GM23338 (cell line): ENCODE results near the gene PRPH. TPM values are rescaled to one million over a fixed set of nuclear protein-coding genes. Genes with fewer than 3 reads are reported as not detected.

ENCODE experiments used
- ATAC-seq: fragments of 200-7000 bp; cut with Tn5 transposase; 3 replicates; pipeline ENCODE4 v1.9.1; 2020
- DNase-seq: peaks from one replicate; pipeline ENCODE4 v3.0.0-alpha.2; 2015; ENCODE audit warnings: low spot score
- H2AFZ ChIP-seq: fragments of 200-600 bp; sonication (generic); 2 replicates; pipeline ENCODE4 v1.8.0; 2016; ENCODE audit warnings: antibody characterized with exemption, mild to moderate bottlenecking, moderate library complexity
- H3F3A ChIP-seq: fragments of 200-600 bp; sonication (generic); replicated peaks from 2 replicates; pipeline ENCODE4 v1.8.0; 2017; ENCODE audit warnings: antibody characterized with exemption, mixed run types, low read depth
- H3K27ac ChIP-seq: fragments of 200-600 bp; sonication (generic); 2 replicates; pipeline ENCODE4 v1.6.1; 2016; ENCODE audit warnings: low read depth
- H3K27me3 ChIP-seq: fragments of 200-600 bp; sonication (generic); 2 replicates; pipeline ENCODE4 v1.8.0; 2016; ENCODE audit warnings: mild to moderate bottlenecking, mixed run types, moderate library complexity; ENCODE audit not compliant: insufficient read depth
- H3K36me3 ChIP-seq: fragments of 200-600 bp; sonication (generic); 2 replicates; pipeline ENCODE4 v1.8.0; 2016; ENCODE audit warnings: mild to moderate bottlenecking; ENCODE audit not compliant: insufficient read depth
- H3K4me1 ChIP-seq: fragments of 200-600 bp; sonication (generic); 2 replicates; pipeline ENCODE4 v1.8.0; 2016; ENCODE audit warnings: mild to moderate bottlenecking, moderate library complexity; ENCODE audit not compliant: insufficient read depth
- H3K4me2 ChIP-seq: fragments of 200-600 bp; sonication (generic); 2 replicates; pipeline ENCODE4 v1.7.1; 2017; ENCODE audit warnings: mixed run types
- H3K4me3 ChIP-seq: fragments of 200-600 bp; sonication (generic); 2 replicates; pipeline ENCODE4 v1.6.1; 2016; ENCODE audit warnings: mixed run types
- H3K79me2 ChIP-seq: fragments of 200-600 bp; sonication (generic); replicated peaks from 2 replicates; pipeline ENCODE4 v1.8.0; 2017; ENCODE audit warnings: mild to moderate bottlenecking; ENCODE audit not compliant: insufficient read depth
- H3K9me2 ChIP-seq: fragments of 200-600 bp; sonication (generic); 2 replicates; pipeline ENCODE4 v1.8.0; 2017; ENCODE audit not compliant: insufficient read depth
- H4K20me1 ChIP-seq: fragments of 200-600 bp; sonication (generic); replicated peaks from 2 replicates; pipeline ENCODE4 v1.8.0; 2017; ENCODE audit warnings: mild to moderate bottlenecking; ENCODE audit not compliant: insufficient read depth
- H3K27ac Mint-ChIP-seq: 2 replicates; pipeline ENCODE4 v1.8.0; 2020; ENCODE audit warnings: inconsistent platforms, mild to moderate bottlenecking, moderate library complexity, mixed read lengths
- H3K27me3 Mint-ChIP-seq: 3 replicates; pipeline ENCODE4 v1.8.0; 2022; ENCODE audit warnings: low read depth, mild to moderate bottlenecking, moderate library complexity, mixed read lengths, inconsistent platforms; ENCODE audit not compliant: insufficient read depth, poor library complexity
- H3K36me3 Mint-ChIP-seq: 3 replicates; pipeline ENCODE4 v1.8.0; 2021; ENCODE audit warnings: low read depth, mild to moderate bottlenecking, inconsistent platforms, moderate library complexity, mixed read lengths
- H3K4me1 Mint-ChIP-seq: 3 replicates; pipeline ENCODE4 v1.8.0; 2020; ENCODE audit warnings: mild to moderate bottlenecking, inconsistent platforms, mixed read lengths
- H3K4me3 Mint-ChIP-seq: 3 replicates; pipeline ENCODE4 v1.8.0; 2021; ENCODE audit warnings: moderate library complexity, mild to moderate bottlenecking, inconsistent platforms, mixed read lengths
- H3K9me3 Mint-ChIP-seq: 3 replicates; pipeline ENCODE4 v1.8.0; 2020; ENCODE audit warnings: moderate library complexity, mild to moderate bottlenecking, inconsistent platforms, mixed read lengths
- CTCF ChIP-seq, 2 experiments: fragments of 200-600 bp in 1 of 2; sonication (generic) in 1 of 2; conservative IDR thresholded peaks; 2 replicates each; pipeline versions ENCODE4 v1.5.1 to v1.6.1; 2016 to 2017; ENCODE audit warnings: antibody characterized with exemption in 2 of 2, low read depth in 2 of 2, mild to moderate bottlenecking in 2 of 2, moderate library complexity in 1 of 2
- ETS1 ChIP-seq: IDR thresholded peaks from 2 replicates; pipeline ENCODE4 v1.6.1; 2016; ENCODE audit warnings: antibody characterized with exemption
- EZH2 ChIP-seq: fragments of 200-600 bp; sonication (generic); IDR thresholded peaks from one replicate; pipeline ENCODE4 v1.8.0; 2017; ENCODE audit warnings: antibody characterized with exemption, mild to moderate bottlenecking, low read depth; ENCODE audit not compliant: unreplicated experiment
- EZH2phosphoT487 ChIP-seq: fragments of 200-600 bp; sonication (generic); IDR thresholded peaks from one replicate; pipeline ENCODE4 v1.8.1; 2018; ENCODE audit warnings: antibody characterized with exemption; ENCODE audit not compliant: unreplicated experiment
- NANOG ChIP-seq: IDR thresholded peaks from 2 replicates; pipeline ENCODE4 v1.6.1; 2016; ENCODE audit warnings: antibody characterized with exemption, borderline replicate concordance
- POLR2AphosphoS5 ChIP-seq: IDR thresholded peaks from 2 replicates; pipeline ENCODE4 v1.6.1; 2016; ENCODE audit warnings: antibody characterized with exemption, low read depth
- REST ChIP-seq: IDR thresholded peaks from one replicate; pipeline ENCODE4 v1.6.1; 2018; ENCODE audit warnings: antibody characterized with exemption; ENCODE audit not compliant: unreplicated experiment
- STAT1 ChIP-seq: IDR thresholded peaks from one replicate; pipeline ENCODE4 v1.6.1; 2016; ENCODE audit warnings: antibody characterized with exemption; ENCODE audit not compliant: unreplicated experiment
- ZNF114 ChIP-seq: fragments of 250-450 bp; sonication (Bioruptor Pico); IDR thresholded peaks from 2 replicates; pipeline ENCODE4 v1.5.0; 2020; ENCODE audit warnings: mild to moderate bottlenecking, moderate library complexity
- ZNF331 ChIP-seq: fragments of 250-450 bp; sonication (Bioruptor Pico); IDR thresholded peaks from 2 replicates; pipeline ENCODE4 v1.5.0; 2020; ENCODE audit warnings: low read depth, mild to moderate bottlenecking, moderate library complexity
- ZNF462 ChIP-seq: fragments of 250-450 bp; sonication (Bioruptor Pico); IDR thresholded peaks from 2 replicates; pipeline ENCODE4 v1.5.0; 2020; ENCODE audit warnings: mild to moderate bottlenecking, moderate library complexity
- polyA plus RNA-seq: library from polyadenylated mRNA; unstranded; fragments of >200 nt; fragmentation: Nextera tagmentation; extraction: Ambion mirVana; gene quantifications from 2 replicates; pipeline ENCODE4 v1.2.1, GENCODE V29; 2016
- total RNA-seq: library from RNA; depleted of rRNA; stranded (reverse); fragments of >200 nt; shearing (Covaris generic); gene quantifications from 2 replicates; pipeline ENCODE4 v1.2.3, GENCODE V29; 2014

Gene PRPH
- total and polyA plus RNA-seq, 2 experiments from 2014 or later: 0.24 to 0.36 TPM

GRCh38 chr12:49305762-49306510 lies 11.0 kb downstream of the PRPH start:
- Histone ChIP-seq H3K79me2 (no peaks in the 10 kb centered on the region), H3K4me3 (no peak overlapping the region), H3K27ac (no peak overlapping the region), H3K27me3 (peaks cover 12% of the 10 kb centered on the region; the same call in 1 of the 2 replicates), H3K4me2 (no peak overlapping the region), H3K9me2 (no peaks in the 10 kb centered on the region), H3K36me3 (no peaks in the 10 kb centered on the region), H4K20me1 (no peaks in the 10 kb centered on the region), H3F3A (no peaks in the 10 kb centered on the region), H3K4me1 (no peaks in the 10 kb centered on the region), H2AFZ (no peak overlapping the region)
- Mint-ChIP-seq H3K4me1 (no peaks in the 10 kb centered on the region), H3K27me3 (peaks cover 14% of the 10 kb centered on the region), H3K27ac (no peak overlapping the region), H3K9me3 (no peaks in the 10 kb centered on the region), H3K4me3 (no peak overlapping the region), H3K36me3 (no peaks in the 10 kb centered on the region)
- DNase-seq (no peak), ATAC-seq (no peak)
- TF ChIP-seq REST (no peak), CTCF (conservative IDR thresholded peaks at IDR 0.05; ENCODE audit: low read depth in 2 of 2) (no peak), ZNF331 (CRISPR knock-in tag) (no peak), ETS1 (no peak), ZNF462 (no peak), NANOG (no peak), STAT1 (no peak), ZNF114 (CRISPR knock-in tag) (no peak), POLR2AphosphoS5 (no peak), EZH2phosphoT487 (no peak), EZH2 (no peak)
